ENCODE measurements around the gene DGUOK.
A peak's percentile ranks its signal among the peaks of the same experiment; 100 is the strongest.

The DGUOK gene

GRCh38 chr2:73999881-74000597 lies 73.4 kb downstream of the DGUOK start:
- no peak for DNase-seq

GRCh38 chr2:74000666-74001065 lies 74.0 kb downstream of the DGUOK start:
- DNase-seq = no peak

- no peak for DNase-seq
These were observed 74.4 kb downstream of the DGUOK start for GRCh38 chr2:74001121-74001520.

DNA sequence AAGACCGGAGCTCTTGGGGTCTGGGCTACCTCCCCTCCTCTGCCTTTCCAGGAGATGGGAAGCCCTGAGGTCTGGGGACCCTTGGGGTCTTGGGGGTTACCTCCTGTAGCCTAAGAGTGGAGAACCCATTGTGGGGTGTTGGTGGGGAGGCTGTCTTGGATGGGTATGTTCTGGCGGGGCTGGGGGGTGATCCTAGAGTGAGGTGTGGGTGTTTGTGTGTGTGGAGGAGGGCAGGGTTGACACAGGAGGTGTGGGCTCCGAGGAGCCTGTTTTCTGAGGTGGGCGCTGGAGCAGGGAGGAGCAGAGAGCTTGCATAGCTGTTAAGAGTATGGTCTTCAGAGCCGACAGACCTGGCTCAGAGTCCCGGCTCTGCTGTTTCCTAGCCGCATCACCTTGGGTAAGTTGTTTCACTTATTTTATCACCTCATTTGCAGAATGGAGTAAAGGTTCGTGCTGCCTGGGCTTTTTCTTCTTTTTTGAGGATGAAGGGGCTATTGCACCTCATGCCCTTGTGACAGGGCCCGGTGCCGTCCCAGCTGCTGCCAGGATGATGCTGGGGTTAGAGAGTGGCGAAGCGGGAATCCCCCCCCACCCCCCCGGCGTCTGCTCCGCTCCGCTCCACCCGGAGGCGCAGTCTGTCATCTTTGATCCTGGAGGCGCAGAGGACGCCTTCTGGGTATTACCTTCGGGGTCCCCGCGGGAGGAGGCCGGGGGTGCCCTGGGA lies 75.3 kb downstream of the DGUOK start:
- peak; percentile 69 for DNase-seq

DNA sequence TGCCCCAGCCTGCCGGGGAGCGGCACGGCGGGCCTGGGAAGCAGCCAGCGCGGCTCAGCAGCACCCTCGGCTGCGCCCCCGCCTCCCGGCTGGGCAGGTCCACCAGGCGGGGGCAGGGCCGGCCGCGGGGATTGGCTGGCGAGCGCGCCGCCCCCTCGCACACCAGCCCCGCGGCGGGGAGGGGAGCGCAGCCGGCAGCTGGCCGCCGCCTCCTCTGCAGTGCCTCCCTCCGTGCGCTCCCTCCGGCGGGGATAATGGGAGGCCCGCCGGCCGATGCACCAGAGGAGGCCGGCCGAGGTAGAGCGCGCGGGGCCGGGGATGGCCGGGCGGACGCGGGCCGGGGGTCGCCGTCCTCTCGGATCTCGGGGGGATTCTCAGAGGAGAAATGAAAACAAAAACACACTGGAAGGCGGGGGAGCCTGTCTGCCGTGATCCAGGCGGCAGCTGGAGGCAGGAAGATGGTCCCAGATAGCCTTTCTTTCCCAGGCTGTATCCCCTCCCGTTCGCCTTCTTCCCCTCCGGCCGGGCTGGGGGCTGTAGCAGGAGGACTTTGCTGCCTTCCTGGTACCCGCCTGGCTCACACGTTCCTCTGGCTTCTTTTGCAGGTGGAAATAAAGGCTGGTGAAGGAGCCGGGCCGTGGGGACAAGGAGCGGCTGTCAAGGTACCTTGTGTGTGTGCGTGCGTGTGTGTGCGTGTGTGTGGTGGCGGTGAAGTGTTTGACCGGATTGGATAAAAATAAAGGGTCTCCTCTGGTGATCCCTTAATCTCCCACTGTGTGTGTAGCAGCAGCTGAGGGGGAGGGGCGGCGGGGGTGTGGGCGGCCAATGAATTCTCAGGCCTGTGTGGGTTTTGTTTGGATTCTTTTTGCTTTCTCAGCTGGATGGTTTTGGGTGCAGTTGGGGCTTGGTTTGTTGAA lies 76.1 kb downstream of the DGUOK start:
- peak; percentile 89 for DNase-seq

GRCh38 chr2:74003494-74004211 lies 77.0 kb downstream of the DGUOK start:
- DNase-seq = no peak

GRCh38 chr2:74004212-74005182 lies 77.8 kb downstream of the DGUOK start:
- DNase-seq = no peak

GRCh38 chr2:74005786-74006185 lies 79.1 kb downstream of the DGUOK start:
- DNase-seq = no peak

DNA sequence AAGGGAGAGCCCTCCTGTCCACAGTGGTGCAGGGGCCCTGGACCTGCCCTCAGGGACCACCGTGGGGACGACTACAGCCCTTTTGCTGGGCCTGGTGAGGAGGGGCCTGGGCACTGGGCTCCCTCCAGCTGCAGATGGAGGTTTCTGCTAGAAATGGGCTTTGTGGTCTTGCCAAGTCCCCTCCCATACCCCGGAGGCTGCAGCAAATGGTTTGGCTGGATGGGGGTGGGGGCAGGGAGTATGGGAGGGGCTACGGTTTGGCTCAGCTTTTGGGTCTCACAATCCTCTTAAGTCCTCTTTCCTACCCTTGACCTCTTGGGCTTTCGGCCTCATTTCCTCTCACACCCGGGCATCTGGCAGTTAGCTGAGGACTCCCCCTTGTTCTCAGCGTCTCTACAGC lies 79.8 kb downstream of the DGUOK start:
- no peak for DNase-seq

- no peak for DNase-seq
These were observed 80.4 kb downstream of the DGUOK start for GRCh38 chr2:74007121-74007520.

- no peak for DNase-seq
These were observed 81.0 kb downstream of the DGUOK start for GRCh38 chr2:74007711-74008110.

Measured in right forelimb (tissue), 1 donor.